GM19238 (cell line): Measurements from ENCODE around the gene B4GALT2.

Source experiments
- DNase-seq: peaks from one replicate; pipeline ENCODE4 v3.0.0; 2011; ENCODE audit warnings: low spot score; ENCODE audit not compliant: insufficient read length

Gene B4GALT2

DNA sequence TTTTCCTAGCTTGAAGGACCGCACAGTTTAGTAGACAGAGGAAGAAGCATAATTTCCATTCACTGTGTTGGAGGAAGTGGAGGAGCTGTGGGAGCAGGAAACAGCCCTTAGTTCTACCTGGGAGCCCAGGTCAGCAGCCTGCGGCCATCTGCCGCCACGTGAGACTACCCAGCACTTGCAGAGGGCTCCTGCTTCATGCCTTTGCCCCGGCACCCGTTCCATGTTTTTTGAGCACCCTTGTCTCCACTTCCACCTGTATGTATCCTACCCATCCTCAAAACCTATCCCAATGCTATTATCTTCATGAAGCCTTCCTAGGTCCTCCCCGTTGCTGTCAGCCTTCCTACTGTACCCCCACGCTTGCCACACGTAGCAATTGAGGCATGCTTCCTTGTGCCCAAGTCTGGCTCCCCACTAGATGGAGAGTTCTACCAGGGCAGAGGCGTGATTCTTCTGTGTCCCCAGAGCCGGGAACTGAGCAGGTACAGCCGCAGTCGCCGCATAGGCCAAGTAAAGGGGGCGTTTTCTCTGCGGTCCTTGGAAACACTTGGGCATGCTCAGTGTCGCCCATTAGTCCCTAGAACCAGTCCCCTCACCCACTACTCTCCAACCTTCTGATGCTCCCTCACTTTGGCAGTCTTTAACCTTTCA is 50.4 kb downstream of the B4GALT2 start:
- peak; percentile 37 for DNase-seq

DNA sequence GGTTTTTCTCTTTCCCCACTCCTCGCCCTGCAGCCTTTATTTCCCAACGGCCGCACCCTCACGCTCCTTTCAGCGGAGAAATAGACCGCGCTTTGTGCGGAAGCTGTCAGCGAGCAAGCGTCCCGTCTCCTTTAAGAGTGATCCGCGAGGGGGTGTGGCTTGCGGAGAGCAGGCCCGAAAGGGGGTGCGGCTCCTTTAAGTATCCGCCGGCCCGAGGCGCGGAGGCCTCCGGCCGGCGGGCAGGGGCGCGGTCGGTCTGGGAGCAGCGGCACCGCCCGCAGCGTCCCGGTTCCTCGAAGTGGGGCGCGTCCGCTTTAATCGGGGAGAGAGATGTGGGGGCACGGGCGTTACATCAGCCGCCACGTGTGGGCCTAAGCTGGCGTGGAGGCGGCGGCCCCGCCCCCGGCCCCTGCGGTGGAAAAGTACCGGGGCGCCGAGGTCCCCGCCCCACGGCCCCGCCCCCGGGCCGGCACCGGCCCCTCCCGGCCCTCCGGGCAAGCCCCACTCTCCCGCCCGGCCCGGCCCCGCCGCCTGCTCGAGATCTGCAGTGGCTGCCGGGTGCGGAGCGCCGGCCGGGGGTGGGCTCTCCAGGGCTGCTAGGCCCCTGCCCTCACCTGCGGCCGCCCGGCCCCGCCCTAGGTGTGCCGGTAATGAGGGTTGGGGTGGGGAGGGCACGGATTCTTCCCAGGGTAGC is 51.0 kb downstream of the B4GALT2 start:
- DNase-seq = peak; percentile 91

DNA sequence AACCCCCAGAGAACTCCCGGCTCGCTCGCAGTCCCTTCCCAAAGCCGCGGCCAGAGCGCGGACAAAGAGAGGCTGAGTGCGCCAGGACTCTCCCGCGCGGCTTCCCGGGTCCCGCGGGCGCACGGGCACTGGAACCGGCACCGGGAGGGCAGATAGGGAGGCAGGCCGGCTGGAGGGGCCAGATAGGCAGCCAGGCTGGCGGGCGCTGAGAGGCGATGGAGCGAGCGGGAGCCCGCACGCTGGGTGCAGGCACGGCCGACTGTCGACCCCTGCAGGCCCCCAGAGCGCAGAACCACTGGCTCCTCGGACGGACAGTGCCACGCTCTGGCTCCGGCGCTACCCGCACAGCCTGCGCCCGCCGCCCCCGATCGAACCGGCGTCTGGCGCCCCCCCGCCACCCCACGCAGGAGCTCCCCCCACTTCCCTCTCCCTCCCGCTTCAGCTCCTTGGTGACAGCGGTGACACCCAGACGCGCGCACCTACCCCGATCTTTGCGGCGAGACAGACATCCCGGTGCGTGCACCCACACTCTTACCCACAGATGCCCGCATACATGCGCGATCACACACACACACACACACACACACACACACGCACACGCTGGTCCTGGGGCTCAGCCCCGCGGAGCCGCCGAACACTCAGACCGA is 51.7 kb downstream of the B4GALT2 start:
- DNase-seq = peak; percentile 40

DNA sequence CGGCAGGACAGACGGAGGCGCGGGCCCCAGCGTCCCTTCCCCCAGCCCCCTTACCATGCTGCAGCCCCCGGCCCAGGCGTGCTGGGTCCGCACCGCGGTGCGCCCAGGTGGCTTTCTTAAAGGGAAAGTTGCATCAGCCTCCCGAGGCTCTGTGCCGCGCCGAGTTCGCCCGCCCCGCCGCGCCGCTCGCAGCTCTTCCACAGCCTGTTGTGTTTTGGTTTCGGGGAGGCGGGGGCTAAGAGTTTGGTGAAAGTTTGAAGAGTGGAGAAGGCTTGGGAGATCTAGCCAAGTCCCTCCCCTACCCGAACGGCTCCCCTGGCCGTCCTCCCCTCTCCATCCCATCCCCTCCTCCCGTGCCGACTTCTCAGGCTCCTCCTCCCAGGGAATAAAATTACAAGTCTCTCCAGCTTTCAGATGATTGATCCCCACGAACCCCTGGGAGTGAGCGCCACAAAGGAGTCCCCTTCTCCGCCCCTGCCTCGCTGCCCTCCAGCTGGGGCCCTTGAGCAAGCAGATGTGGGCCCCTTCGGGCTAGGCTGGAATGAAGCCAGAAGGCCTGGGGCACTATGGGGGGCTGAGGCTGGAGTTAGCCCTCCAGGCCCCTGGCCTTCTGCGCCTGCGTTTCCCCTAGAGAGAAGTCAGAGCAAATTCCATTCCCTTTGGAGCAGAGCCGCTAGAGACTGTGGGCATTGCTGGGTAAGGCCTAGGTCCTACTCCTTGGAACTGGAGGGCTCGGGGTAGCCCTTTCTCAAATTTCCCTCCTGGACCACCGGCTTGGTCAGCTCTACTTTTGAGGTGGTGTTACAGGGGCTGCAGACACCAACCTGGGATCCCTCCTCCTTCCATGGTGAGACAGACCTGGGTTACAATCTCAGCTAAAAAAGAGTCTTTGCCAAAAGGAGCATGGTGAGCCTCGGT is 52.5 kb downstream of the B4GALT2 start, which contains the start of gene SLC6A9:
SLC6A9 (minus strand) TSS at position 211 of the 918 bp plus-strand sequence. CDS start 7,185 bp downstream, outside the sequence.
- DNase-seq = no peak

DNA sequence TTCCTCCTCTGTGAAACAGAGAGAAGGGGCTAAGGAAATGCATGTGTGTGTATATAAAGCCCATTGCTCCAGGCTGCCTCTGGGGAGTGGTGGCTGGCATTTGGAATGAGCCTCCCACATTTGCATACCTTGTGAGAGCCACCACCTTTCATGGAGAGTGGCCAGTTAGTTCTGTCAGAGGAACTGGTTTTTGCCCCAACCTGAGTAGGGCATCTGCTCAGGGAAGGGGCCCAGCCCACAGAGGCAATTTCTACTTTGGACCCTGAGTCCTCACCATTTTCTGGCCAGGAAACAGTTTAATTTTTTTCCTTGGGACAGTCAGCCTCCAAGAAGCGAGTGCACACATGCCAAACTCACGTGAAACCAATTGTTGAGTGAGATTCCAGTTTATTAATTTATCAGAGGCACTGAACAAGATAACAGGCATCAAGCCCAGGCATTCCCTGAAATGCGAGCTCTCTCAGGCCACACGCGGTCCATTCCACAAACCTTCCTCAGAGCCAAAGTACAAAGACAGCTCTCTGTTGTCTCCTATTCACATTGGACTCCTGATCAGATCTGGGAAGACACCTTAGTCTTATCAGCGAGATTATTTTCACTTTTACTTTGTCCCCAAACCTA is 53.3 kb downstream of the B4GALT2 start:
- DNase-seq = no peak

DNA sequence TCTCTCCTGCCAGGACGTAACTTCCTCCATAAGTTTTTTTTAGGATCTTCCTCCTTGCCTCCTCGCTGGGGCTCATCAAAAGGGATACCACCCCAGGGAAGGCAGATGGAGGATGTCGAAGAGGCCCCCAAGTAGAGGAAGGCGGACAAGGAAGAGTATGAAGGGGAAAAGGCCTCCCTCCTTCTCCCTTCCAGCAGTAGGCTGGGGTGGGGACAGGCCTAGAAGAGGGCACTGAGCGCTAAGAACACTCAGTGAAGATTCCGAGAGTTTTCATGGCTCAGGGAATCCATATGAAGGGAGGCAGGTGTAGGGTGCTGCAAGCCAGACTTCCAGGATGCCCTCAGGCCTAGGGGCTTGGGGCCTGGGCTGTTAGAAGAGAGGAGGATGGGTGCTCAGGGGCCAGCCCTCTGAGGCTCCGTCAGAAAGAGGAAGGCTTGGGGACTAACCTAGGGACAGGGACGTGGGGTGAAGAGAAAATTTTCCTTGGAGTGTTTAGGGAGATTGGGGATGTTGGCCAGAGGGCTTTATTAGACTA is 54.1 kb downstream of the B4GALT2 start:
- DNase-seq = no peak

DNA sequence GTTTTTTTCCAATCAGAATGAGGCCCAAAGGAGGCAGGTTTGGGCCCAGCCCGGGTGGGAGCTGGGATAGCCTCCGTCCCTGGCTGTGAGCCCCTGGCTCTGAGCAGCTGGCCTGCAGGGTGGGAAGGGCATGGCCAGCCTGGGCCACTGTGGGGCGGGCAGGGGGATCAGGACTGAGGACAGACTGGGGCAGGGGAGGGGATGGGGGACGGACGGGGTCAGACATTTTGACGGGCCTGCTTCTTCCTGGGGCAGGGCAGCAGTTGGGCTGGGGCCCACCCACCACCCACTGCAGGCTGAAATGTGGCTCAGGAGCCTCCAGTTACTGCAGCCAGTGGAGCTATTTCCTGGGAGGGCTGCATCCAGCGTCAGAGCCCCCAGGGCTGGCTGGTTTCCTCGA is 54.7 kb downstream of the B4GALT2 start:
- DNase-seq = no peak

DNA sequence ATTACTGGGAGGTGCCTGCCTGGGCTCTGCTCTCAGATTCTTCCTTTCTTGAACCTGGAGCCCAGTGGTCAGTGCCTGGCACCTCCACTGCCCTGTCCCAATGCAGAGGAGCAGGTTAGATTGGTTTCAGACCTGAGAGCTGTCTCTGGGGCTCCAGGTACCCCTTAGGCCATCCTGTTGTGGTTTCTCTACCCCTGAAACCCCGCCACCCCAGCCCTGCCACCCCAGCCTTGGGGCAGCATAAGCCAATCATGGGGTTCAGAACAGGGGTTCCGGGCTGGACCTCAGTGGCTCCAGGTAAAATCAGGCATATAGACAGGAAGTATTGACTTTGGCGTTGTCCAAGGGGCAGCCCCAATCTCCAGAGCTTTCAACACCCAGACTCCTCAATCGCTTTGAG is 55.4 kb downstream of the B4GALT2 start:
- DNase-seq = no peak

DNA sequence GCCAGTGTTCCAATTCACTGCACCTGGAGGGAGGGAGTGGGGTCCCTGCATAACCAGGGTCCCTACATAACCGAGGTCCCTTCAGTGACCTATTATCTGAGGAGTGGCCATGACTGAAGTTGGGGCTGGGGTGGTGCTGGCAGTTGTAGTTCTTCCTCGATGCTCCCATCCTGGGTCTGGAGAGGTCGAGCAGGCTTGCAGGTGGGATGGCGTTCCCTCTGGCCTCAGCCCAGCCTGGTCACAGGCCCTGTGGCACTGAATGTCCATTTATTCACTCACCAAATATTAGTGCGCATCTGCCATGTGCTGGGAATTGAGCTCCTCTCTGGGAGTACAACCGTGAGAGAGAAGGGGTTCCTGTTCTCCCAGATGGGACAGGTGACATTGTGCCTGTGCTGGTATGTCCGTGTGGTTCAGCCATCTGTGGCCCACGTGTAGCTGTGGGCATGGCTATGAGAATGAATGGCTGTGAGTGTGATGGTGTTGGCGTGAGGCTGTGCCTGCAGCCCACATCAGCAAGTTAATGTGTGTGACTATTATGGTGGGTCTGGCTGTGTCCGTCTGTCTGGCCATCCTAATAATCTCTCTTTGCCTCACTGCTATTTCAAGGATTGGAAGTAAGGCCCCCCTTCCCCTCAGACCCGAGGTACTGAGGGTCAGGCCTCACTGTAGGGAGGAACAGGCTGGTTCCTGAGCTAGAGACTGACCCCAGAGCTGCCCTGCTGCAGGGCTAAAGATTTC is 56.1 kb downstream of the B4GALT2 start:
- no peak for DNase-seq

DNA sequence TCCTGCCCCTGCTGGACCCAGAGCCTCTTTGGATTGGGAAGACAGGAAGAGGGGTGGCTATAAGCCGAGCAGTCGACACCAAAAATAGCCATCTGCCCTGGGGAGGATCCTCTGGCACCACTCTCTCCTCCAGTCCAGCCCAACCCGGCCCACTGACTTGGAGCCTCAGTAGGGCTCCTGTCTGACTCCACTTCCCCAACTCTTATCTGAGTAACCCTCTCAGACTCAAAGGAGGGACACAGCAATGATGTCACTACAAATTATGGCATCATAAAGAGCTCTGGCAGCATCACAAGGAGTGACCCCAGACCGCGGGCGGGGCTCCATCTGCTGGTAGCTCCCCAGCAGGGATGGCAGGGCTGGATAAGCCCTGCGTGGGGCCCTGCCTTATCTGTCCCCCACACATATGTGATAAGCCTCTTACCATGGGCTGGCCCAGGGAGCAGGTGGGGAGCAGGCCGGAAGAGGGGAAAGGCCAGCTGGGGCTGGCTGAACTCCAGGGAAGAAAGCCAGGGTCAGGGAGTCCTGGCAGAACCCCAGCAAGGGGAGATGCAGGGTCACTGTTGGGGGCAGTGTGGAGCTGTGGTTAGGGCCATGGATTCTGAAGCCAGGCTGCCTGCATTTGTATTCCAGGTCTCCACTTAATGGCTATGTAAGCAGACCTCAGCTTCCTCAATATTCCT is 56.9 kb downstream of the B4GALT2 start:
- DNase-seq = no peak

DNA sequence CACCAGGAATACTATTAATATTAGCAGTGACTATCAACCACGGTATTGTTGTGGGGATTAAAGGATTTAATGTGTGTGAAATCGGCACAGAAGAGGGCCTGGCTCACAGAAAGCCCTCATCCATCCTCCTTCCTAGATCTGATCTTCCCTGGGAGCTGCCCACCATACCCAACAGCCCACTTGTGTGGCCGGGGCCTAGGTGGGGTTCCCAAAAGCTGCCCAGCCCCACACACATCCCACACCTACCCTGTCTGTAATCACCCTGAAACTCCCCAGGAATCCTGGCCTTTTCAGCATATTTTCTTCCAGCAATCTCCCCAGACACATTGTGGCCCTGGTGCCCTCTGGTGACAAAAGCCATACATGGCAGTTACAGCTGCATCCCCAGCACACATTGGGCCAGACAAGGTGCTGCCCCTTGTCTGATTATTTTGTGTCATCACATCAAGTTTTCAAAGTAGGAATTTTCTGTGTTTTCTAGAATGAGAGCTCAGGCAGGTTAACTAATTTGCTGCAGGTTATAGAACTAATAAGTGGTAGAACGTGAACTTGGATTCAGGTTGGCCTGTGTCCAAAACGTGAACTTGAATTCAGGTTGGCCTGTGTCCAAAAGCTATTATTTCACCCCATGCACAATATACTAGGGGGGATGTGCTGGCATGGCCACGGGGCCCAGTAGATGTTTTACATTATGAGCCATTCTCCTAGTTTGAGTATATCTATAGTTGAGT is 57.6 kb downstream of the B4GALT2 start:
- DNase-seq = peak; percentile 46

DNA sequence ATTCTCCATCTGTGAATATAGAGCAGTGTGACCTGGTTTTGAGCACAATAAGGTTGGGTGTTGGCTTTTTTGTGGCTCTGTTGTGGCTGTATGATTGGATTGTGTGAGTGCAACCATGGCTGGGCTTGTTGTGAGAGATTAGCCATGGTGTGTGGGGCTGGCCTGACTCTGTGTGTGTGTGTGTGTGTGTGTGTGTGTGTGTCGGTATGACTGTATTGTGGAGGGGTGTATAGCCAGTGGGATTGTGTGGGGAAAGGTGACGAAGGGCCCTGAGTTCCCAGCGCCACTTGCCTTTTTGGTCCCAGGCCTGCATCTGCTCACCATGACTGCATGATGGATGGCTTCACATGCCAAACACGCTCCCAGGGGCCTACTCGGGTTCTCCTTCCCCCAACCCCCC is 58.1 kb downstream of the B4GALT2 start:
- DNase-seq = no peak

DNA sequence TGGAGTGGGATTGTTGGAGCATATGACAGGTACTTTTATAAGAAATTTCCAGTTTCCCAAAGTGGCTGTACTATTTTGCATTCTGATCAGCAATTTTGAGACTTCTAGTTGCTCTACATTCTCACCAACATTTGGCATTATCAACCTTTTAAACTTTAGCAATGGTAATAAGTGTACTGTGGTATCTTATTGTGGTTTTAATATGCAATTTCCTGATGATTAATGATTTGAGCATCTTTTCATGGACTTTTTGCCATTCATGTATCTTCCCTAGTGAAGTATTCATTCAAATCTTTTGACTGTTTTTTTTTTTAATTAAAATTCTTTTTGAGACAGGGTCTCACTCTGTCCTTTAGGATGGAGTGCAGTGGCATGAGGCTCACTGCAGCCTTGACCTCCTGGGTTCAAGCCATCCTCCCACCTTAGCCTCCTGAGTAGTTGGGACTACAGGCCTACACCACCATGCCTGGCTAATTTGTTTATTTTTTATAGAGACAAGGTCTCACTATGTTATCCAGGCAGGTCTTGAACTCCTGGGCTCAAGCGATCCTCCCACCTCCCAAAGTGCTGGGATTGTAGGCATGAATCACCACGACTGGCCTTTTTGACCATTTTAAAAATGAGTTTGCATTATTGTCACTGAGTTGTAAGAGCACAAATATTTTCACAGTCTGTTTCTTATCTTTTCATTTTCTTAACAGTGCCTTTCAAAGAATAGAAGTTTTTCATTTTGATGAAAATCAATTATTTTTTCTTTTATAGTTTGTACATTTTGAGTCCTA is 60.1 kb downstream of the B4GALT2 start:
- DNase-seq = no peak

DNA sequence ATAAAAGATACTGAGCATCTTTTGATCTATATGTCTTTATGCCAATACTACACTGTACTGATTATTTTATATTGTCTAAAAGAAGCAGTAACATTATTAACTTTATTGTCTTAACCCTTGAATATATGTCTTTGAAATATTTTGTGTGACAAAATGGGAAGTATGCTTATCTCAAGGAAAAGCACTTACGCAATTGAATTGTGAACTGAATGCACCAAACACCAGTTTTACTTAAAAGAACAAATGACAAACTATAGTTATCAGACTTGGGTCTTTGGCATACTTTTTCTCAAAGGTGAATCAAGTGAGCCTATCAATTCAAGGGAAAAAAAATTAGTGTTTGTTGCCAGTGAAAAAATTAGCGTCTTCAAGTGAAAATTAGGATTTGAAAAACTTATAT is 61.4 kb downstream of the B4GALT2 start:
- no peak for DNase-seq
